HG03064 (cell line): ENCODE data around the gene DCTN5.

Source experiments
- ATAC-seq: cut with Tn5 transposase; IDR thresholded peaks from one replicate; pipeline ENCODE4 v1.9.1; 2021; ENCODE audit warnings: low read depth; ENCODE audit not compliant: unreplicated experiment

The DCTN5 gene

DNA sequence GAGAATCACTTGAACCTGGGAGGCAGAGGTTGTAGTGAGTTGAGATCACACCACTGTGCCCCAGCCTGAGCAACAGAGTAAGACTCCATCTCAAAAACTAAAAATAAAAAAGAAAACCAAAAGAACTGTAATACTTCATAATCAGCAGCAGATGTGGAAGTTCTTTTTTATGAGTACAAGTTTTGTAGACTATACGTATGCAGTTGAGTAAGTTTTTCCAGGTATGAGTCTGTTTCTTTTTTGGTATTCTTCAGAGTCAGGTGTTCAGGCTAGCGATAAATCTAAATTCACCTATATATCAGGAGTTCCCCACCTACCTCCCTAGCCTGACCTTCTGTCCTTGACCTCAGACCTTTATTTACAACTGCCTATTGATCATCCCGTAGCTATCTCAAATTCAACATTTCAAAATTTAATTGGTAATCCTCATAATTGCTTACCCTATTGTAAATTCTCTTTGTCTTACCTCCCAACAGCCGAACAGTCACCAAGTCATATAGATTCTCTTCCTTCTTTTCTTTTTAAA is 10.7 kb downstream of the DCTN5 start:
- no peak for ATAC-seq

DNA sequence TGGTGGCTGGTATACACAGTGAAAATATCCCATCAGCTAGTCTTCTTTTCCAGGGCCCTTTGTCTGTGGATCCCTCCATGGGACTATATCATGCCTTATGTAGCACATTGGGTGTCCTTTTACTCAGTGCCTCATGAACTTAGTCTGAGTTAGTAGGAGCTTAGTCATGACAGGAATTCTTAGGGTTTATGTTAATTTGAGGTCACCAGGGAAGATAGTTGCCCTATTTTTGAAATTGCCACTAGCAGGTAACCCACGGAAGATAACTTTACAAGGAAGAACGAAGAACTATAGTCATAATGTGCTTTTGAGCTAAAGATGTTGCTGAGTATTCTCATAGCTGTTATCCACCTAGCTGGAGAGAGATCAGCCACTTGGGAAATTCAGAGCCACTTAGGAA is 22.7 kb downstream of the DCTN5 start:
- no peak for ATAC-seq

DNA sequence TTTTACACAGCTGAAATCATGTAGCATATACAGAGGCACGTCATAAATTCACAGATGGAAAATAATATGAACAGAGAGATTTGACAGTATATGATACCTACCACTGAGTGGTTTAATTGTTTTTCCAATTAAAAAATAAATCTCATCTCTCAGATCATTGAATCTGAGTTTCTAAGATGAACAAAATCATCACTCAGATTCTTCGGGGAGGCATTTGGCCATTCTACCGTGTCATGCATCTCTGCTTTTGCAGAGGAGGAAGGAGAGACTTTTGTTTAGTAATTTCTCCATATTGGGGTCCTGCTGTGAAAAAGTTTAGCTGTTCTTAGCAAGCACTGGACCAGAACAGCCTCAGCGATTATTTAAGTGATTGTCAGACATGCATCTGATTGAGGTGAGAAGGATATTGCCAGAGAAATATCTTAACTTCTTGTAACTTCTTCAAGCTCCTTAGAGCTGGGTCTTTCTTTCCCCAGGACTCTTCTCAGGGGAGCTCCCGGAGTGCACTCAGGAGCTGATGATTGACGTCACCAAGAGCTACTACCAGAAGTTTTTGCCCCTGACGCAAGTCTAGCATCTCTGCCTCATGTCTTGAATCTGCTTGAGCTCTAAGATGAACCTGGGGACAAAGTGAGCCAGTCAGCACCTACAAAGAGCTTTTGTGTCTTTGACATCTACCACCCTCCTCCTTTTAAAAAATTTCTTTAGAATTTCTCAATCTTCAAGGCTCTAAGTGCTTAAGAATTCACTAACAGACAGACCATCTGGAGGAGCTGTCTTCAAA is 25.5 kb downstream of the DCTN5 start:
- no peak for ATAC-seq

DNA sequence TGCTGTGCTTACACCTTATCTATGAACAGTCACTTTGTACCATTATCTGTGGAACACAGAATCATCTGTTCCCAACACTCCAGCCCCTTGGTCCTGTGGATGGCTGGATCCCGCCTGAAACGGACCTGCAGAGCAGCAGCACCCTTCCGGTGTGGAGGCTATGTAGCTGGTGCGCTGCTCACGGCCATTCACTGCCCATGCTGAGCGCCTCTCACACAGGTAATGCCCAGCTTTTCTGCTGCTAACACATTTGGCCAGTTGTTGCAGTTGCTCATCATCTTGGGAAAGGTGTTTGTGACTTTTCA is 26.0 kb downstream of the DCTN5 start:
- ATAC-seq = no peak

DNA sequence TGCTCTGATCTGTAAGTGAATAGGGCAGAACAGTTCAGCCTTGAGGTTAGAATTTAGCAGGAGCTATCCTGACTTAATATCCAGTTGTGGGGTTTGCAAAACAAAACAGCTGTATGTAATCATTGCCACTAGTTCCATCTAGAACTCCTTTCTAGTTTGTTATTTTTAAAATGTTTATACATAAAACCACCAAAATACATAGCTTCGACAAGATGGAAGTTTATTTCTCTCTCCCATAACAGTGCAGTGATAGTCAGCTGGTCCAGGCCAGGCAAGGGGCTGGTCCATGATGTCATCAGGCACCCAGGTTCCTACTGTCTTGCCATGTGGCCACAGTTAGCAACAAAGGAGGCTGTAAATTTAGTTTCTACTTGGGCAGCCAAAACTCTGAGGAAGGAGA is 27.0 kb downstream of the DCTN5 start:
- no peak for ATAC-seq

DNA sequence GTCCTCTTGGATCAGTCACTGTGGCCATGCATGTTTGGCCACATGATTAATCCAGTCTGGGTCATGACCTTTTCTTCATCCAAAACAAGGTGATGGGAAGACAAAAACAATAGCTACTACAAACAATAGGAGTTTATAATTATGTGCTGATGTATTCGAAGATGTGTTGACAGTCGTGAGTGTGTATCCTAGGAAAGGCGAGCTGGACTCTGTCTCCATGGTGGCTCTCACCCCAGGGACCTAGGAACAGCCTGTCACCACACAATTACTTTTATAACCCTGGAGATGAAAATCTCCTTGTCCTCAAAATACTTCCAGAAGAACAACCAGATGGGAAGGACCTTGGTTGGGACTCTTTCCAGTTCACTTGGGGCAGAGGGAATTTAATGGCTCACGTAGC is 27.6 kb downstream of the DCTN5 start:
- no peak for ATAC-seq

DNA sequence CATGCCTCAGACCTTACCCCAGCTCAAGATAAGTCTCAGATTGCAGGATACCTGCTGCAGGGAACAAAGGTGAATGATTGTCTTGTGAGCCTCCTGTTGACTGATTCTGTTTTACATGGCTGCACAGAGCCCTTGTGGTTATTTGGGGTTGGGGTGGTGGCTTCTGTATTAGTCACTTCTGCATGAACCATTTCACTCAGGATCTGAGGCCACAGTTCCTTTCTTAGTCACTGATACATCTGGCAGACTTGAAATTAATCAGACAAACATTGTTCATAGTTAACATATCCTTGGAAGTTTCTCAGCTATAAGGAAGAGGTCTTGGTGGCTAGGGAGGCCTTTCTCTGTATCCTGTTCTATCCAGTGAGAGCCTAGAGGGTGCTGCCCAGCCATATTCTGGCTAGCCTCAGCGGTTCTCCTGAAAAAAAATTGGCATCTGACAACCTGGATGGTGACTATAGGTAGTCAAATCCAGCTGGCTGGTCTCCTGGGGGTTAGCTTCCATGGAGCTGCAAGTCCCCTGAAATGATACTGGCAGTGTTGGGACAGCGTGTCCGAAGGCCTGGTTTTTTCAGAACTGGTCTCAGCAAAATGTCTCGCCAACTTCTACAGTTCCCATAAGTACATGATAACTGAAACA is 29.0 kb downstream of the DCTN5 start:
- ATAC-seq = peak; percentile 86

DNA sequence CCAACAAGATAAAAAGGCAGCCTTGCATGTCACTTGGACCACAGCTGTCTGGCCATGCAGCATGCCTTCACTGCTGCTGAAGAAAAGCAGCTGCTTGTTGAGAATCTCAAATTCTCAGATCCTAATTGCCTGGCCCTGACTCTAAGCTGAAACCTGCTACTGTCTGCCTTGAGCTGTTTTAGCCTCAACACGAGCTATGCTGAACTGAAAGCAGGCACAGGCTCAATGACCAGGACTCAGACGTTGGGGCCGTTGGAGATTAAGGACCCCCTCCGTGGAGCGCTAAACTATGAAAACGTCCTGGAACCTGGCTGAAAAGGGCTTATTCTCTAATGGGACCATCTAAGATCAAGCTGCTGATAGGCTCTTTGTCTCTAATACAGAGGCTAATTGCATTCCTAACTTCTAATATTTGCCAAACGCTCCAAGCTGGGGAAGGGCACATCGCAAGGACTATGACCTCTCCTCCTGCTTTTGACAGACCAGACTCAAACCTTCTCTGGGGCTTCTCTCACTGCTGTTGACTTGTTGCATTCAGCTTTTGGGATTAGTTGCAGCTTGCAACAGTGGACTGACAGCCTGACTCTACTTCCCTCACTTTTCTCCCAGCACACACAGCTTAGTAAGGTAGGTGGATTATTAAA is 32.8 kb downstream of the DCTN5 start:
- no peak for ATAC-seq

DNA sequence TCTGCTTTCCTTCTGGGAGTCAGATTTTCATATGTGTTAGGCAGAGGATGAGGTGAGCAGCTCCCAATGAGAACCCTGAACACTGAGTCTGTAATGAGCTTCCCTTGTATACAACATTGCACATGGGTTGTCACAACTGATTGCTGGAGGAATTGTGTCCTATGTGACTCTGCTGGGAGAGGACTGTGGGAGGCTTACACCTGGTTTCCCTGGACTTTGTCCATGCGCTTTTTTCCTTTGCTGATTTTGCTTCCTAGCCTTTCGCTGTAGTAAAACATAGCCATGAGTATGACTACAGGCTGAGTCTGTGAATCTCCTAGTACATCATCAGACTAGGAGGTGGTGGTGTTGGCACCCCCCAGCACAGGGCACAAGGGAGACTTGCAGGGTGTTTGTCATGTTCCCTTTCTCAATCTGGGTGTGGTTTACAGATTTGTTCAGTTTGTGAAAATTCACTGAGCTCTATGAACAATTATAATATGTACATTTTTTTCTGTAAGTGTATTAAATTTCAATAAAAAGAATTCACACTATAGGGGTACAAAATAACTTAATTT is 35.7 kb downstream of the DCTN5 start:
- no peak for ATAC-seq

DNA sequence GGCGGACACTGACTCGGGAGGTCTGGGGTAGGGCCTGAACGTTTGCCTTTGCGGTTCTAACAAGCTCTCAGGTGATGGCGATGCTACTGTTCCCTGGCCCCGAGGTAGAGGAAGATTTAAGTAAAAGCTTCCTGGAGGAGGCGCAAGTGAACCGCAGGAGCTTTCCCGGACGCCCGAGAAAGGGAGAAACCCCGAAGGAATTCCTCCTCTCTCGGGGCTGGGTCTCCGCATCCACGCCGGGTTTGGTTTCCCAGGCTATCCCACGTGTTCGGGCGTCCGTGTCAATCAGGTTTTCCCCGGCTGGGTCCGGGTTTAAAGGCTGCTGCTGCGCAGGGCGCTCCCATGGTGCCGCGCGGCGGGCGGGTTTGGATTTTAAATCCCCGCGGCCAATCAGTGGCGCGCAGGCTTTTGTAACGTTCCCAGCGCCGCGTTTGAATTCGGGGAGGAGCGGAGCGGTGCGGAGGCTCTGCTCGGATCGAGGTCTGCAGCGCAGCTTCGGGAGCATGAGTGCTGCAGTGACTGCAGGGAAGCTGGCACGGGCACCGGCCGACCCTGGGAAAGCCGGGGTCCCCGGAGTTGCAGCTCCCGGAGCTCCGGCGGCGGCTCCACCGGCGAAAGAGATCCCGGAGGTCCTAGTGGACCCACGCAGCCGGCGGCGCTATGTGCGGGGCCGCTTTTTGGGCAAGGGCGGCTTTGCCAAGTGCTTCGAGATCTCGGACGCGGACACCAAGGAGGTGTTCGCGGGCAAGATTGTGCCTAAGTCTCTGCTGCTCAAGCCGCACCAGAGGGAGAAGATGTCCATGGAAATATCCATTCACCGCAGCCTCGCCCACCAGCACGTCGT is 37.4 kb downstream of the DCTN5 start, which contains the start of gene PLK1:
Gene PLK1, plus strand, starts transcription at position 460 of the 844 bp plus-strand sequence. Its CDS starts 44 bp downstream, at position 504.
- peak; percentile 77 for ATAC-seq

DNA sequence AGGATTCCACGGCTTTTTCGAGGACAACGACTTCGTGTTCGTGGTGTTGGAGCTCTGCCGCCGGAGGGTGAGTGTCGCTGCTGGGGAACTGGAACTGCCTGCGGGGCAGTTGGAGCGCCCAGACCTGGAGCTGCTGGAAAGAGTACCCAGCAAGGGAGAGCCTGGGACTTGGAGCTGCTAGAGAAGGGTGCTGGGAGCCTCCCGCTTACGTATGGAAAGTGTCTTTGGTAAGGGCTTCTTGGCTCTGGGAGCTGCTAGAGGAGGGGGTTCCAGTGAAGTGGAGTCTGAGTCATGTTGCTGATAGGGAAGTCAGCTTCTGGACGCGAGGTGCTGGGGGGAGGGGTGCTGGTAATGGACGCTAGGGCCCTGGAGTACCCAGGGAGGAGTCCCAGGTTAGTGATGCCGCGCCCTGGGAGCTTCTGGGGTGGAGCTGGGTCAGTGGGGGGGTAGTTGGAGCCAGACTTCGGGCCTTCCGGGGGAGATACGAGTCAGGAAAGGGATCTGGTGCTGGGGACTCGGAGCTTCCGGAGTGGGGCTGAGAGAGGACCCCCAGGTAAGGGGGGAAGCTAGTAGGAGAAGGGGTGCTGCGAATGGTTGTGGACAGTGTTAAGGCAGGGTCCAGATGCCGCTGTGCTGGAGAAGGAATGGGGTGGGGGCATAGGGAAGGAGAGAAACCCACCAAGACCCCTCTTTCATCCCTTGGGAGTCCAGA is 38.2 kb downstream of the DCTN5 start:
- no peak for ATAC-seq

DNA sequence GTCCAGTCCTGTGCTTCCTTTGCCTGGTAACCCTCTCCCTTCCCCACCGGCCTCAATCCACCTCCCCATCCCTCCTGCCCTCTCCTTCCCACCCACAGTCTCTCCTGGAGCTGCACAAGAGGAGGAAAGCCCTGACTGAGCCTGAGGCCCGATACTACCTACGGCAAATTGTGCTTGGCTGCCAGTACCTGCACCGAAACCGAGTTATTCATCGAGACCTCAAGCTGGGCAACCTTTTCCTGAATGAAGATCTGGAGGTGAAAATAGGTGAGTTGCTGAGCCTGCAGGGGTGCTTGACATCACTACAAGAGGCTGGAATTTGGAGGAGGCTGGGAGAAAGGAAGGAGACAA is 38.7 kb downstream of the DCTN5 start:
- ATAC-seq = no peak

DNA sequence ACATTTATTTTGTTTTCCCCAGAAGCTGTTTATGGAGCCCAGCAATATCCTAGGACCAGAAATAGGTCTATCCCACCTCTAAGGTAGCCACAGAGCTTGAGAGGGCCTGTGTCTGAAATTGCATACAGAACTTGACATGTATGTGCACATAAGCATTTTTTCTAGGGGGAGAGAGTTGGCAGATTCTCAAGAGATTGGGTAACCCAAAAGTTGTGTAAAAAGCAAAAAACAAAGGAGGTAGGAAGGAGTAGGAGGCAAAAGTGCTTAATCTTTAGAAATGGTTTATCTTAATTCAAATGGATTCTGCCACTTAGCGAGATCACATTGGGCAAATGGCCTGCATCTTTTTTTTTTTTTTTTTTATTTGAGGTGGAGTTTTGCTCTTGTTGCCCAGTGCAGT is 40.9 kb downstream of the DCTN5 start:
- no peak for ATAC-seq

DNA sequence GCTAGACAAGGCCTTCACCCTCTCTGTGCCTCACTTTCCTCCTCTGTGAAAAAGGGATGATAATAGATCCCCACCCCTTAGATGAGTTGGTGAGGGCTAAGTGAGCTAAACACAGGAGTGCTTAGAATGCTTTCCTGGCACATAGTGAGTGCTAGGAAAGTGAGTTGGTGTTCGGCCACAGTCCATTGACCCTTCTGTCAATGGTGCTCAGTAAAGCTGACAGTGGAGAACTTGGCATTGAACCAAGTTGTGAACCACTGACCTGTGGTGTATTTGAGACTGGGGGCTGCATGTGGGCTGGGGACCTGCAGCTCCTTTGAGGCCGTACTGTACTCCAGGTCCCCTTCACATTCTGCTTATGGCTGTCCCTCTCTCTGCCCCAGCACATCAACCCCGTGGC is 42.2 kb downstream of the DCTN5 start:
- ATAC-seq = no peak

DNA sequence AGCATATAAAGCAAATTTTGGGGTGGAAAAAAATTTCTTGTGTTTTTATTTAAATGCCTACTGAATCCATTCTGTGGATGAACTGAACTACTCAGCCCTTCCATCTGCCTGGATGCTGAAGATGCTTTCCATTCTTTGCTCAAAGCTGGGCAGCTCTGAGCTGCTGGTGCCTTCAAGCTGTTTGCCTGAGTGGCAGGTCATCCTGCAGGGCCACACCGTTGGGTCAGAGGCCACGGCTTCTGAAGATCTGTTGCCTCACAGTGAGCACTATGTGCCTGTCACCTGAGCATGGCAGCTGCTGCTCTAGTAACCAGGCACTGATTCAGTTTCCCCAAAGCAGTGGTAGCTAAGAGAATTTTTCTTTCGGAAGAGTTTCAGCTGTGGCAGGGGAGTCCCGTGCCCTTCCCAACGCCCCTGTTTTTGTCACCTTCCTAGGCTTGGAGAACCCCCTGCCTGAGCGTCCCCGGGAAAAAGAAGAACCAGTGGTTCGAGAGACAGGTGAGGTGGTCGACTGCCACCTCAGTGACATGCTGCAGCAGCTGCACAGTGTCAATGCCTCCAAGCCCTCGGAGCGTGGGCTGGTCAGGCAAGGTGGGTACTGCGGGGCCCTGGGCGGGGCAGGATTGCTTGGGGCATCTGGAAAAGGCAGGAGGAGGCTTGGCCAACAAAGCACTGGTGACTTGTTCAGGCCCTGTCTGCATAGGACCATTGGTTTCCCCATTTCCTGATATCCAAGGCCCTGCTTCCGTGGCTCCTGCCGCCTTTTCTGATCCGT is 46.0 kb downstream of the DCTN5 start:
- ATAC-seq = no peak

DNA sequence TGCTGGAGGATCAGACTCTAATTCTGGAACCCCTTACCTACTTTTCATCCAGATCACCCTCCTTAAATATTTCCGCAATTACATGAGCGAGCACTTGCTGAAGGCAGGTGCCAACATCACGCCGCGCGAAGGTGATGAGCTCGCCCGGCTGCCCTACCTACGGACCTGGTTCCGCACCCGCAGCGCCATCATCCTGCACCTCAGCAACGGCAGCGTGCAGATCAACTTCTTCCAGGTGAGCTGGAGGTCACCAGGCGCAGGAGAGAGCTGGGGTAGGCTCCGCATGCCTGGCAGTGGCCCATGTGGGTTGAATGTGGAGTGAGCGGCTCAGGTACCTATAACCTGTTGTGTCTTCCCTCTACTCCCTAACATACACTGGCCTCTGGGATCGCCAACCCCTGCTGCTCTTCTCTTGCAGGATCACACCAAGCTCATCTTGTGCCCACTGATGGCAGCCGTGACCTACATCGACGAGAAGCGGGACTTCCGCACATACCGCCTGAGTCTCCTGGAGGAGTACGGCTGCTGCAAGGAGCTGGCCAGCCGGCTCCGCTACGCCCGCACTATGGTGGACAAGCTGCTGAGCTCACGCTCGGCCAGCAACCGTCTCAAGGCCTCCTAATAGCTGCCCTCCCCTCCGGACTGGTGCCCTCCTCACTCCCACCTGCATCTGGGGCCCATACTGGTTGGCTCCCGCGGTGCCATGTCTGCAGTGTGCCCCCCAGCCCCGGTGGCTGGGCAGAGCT is 48.3 kb downstream of the DCTN5 start:
- ATAC-seq = no peak

DNA sequence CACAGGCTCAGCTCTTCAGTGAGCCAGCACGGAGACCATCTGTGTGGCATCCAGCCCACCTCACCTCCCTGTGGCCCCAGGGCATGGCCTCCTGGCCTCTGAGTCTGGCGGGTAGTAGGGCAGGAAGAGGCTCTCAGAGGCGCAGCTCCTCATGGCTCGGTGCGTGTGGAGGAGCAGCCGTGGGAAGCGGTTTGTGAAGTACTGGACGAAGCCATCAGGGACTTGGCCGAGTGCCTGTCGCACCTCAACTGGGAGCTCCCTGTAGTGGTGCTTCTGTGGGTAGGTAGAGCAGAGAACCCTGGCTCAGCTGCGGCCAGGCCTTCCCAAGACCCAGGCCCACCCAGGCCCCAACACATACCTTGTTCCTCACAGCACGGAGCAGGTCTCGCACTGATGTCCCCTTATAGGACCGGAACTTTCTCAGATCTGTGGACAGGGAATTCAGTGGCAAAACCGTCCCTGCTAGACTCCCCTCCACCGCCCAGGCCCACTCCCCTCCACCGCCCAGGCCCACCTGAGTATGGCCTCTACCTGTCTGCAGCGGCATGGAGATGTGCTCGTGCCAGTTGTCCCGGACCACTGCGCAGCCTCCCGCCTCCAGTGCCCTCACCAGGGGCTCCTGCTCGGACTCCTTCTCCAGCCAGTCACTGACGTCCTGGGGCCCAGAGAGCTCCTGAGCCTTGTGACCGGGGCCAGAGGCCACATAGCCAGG is 49.7 kb downstream of the DCTN5 start:
- no peak for ATAC-seq
